AML-193 (cell line): Measurements from ENCODE around the gene E2F8.

Source experiments
- DNase-seq, 2 experiments: peaks; one replicate each; lab custom pipeline; 2025; lab: John Stamatoyannopoulos, UW

Gene E2F8

DNA sequence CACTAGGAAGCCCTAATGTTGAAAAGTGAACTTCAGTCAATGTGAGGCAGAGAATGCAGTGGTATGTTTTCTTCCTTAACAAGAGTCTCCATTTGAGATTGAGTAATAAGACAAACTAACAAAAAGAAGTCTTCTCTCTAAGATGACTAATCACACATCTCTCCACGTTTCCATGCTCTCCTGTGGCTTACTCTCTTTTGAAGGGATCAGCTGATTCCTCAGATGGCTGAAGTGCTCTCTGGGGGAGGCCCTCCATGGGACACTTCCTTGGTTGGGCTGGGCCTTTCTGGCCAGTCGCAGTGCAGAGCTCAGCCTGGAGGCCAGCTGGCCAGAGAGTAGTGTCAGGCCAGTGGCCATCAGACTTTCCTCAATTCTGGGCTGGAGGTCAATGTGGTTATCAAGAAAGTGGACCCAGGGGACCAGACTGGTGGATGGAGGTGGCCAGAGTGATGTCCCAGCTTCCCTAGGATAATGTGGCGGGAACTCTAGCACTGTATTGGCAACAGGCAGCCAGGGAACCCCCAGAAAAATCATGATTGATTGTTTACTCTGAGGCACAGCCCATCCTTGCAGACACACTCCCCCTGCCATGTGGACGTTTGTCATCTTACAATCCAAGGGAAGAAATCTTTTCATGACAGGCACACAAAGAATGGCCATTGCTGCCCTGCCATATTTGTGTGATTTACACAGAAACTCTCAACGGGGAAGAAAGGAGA is 53.5 kb downstream of the E2F8 start:
- DNase-seq = no peak

DNA sequence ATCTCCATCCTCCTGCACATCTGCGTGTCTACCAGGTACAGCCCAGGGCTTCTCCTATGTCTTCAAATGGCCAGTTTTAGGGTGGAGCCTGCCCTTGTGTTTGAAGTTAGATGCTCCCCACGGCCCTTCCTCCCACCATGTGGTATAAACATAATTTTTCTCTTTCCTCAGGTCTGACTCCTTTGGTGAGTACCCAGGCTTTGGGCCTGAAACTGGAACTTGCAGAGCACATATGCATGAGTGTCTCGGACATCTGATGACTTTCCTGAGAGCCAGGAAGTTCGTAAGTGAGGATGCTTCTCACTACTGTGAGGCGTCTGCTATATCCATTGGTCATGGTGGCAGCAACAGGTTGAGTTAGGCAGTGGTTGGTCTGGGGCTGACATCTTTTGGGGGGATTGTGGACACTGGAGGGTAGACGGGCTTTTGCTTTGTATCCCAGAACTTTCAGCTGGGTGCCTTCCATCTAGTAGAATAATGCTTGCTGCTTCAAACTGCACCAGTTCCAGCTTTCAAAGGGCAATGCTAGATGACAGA is 55.2 kb downstream of the E2F8 start:
- no peak for DNase-seq

DNA sequence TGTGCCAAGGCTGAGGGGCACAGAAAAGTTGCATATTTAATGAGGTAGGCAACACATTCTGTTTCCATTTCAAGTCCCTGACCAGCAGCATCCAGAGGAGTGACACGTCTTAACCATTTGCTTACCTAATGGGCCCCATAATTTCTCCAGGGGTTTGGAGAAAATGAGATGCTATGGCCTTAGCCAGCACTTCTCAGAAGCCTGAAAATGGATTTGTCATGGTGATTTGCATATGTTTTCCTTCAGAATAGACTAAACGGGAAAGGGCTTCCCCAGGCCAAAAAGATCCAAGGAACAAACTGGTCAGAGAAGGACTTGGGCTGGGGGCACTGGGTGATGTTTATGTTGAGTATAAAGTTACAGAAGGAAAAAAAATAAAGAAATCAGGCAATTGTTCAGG is 55.7 kb downstream of the E2F8 start:
- no peak for DNase-seq

DNA sequence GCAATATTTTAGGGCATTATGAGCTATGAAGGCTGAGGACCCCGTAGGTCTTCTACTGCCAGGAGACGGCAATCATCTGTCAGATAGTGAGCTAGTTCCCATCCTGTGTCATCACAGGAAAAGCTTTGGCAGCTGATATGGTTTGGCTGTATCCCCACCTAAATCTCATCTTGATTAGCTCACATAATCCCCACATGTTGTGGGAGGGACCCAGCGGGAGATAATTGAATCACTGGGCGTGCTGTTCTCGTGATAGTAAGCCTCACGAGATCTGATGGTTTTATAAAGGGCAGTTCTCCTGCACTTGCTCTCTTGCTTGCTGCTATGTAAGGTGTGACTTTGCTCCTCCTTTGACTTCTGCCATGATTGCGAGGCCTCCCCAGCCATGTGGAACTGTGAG is 57.1 kb downstream of the E2F8 start:
- DNase-seq = no peak

DNA sequence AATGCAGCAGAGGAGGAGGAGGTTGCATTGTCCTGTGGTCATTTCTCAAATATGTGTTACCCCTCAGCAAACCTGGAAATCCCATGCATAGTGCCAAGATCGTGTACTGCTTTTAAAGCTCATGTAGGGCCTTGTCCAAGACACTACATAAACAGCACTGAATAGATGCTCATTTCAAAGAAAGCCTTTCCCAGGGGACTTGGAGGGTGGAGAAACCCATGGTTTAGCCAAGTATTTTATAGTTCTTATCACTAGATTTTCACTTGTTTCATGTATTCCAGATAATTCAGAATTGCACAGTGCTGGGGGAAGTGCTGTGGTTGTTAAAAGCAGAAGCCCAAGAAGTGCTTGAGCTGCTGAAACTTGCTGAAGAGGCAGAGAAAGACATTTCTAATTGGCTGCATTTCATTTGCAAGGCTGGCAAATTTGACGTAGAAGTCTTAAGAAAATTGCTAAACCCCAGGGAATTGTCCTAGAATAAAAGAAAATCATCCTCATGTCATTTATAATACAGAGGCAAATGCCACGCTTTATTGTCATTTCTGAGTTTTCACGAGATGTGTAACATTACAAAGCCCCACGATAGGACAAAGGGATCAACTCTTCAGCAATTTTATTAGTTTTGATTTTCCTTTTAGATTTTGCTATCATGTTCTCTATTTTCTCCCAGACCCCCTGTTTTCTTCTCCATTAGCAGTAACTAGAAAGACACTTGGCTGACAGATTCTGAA is 59.0 kb downstream of the E2F8 start:
- no peak for DNase-seq

DNA sequence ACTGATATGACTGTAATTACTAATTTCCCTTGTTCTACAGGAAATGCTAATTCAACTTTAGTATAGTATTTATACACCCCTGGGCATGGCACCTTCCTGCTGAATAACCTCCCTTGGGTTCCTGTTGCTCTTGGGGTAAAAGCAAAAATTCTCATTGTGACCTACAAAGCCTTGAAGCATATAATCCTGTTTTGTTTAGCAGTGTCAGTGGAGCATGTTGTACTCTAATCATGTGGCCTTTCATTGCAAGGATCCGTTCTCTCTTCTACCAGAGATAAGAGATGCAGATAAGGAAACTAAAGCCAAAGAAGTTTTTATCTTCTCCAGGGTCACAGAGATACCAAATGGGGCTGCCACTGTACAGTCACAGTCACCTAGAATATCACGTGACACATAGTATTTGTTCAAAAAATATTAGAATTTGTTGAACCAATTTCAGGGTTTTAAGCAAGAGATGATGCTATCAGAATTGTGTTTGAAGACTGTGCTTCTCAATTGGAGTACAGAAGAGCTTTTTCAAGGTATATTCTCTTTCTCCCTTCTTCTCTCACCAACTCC is 64.0 kb downstream of the E2F8 start:
- no peak for DNase-seq
